ENCODE results near the gene PBRM1.

GRCh38 chr3:52645549-52645948 is 40.2 kb downstream of the PBRM1 start:
- TF ChIP-seq YY1 (IDR thresholded peaks at IDR 0.05; ENCODE audit: extremely low read depth, insufficient replicate concordance, low read depth, low read length), result no peak
- no peak for TF ChIP-seq TCF7L2 (IDR thresholded peaks at IDR 0.05; ENCODE audit: borderline replicate concordance, extremely low read depth, insufficient read depth, insufficient read length)
- TF ChIP-seq, protein P1, sequence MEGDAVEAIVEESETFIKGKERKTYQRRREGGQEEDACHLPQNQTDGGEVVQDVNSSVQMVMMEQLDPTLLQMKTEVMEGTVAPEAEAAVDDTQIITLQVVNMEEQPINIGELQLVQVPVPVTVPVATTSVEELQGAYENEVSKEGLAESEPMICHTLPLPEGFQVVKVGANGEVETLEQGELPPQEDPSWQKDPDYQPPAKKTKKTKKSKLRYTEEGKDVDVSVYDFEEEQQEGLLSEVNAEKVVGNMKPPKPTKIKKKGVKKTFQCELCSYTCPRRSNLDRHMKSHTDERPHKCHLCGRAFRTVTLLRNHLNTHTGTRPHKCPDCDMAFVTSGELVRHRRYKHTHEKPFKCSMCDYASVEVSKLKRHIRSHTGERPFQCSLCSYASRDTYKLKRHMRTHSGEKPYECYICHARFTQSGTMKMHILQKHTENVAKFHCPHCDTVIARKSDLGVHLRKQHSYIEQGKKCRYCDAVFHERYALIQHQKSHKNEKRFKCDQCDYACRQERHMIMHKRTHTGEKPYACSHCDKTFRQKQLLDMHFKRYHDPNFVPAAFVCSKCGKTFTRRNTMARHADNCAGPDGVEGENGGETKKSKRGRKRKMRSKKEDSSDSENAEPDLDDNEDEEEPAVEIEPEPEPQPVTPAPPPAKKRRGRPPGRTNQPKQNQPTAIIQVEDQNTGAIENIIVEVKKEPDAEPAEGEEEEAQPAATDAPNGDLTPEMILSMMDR (IDR thresholded peaks at IDR 0.05 in 2 of 3, conservative IDR thresholded peaks at IDR 0.05 in 1 of 3; ENCODE audit: borderline replicate concordance in 1 of 3, insufficient read depth in 1 of 3, low read depth in 2 of 3, low read length in 2 of 3), result no peak
- no peak for TF ChIP-seq POLR2AphosphoS5 (IDR thresholded peaks at IDR 0.05; ENCODE audit: low read depth, low read length)
- TF ChIP-seq EZH2 (IDR thresholded peaks at IDR 0.05), result no peak
- TF ChIP-seq EZH2phosphoT487 (IDR thresholded peaks at IDR 0.05; ENCODE audit: borderline replicate concordance), result no peak
- TF ChIP-seq, protein P2, sequence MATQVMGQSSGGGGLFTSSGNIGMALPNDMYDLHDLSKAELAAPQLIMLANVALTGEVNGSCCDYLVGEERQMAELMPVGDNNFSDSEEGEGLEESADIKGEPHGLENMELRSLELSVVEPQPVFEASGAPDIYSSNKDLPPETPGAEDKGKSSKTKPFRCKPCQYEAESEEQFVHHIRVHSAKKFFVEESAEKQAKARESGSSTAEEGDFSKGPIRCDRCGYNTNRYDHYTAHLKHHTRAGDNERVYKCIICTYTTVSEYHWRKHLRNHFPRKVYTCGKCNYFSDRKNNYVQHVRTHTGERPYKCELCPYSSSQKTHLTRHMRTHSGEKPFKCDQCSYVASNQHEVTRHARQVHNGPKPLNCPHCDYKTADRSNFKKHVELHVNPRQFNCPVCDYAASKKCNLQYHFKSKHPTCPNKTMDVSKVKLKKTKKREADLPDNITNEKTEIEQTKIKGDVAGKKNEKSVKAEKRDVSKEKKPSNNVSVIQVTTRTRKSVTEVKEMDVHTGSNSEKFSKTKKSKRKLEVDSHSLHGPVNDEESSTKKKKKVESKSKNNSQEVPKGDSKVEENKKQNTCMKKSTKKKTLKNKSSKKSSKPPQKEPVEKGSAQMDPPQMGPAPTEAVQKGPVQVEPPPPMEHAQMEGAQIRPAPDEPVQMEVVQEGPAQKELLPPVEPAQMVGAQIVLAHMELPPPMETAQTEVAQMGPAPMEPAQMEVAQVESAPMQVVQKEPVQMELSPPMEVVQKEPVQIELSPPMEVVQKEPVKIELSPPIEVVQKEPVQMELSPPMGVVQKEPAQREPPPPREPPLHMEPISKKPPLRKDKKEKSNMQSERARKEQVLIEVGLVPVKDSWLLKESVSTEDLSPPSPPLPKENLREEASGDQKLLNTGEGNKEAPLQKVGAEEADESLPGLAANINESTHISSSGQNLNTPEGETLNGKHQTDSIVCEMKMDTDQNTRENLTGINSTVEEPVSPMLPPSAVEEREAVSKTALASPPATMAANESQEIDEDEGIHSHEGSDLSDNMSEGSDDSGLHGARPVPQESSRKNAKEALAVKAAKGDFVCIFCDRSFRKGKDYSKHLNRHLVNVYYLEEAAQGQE (IDR thresholded peaks at IDR 0.05; ENCODE audit: low read depth), result no peak
- no peak for TF ChIP-seq POLR2A (IDR thresholded peaks at IDR 0.05; ENCODE audit: borderline replicate concordance, extremely low read depth, insufficient read depth, insufficient read length)
- TF ChIP-seq, protein P3, sequence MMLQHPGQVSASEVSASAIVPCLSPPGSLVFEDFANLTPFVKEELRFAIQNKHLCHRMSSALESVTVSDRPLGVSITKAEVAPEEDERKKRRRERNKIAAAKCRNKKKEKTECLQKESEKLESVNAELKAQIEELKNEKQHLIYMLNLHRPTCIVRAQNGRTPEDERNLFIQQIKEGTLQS (IDR thresholded peaks at IDR 0.05), result no peak
- no peak for TF ChIP-seq CBX3 (IDR thresholded peaks at IDR 0.05; ENCODE audit: low read depth)
- no peak for TF ChIP-seq EGR1 (IDR thresholded peaks at IDR 0.05; ENCODE audit: low read depth)
- no peak for TF ChIP-seq SIN3A (IDR thresholded peaks at IDR 0.05; ENCODE audit: low read depth)
- no peak for TF ChIP-seq ZFX (IDR thresholded peaks at IDR 0.05)

All from HCT116 (cell line).